Endometrium (tissue), 2 donors: ENCODE measurements around the gene C14orf132.

Source experiments
- FAIRE-seq: peaks from 2 replicates; lab custom pipeline; 2012; peaks lifted over from hg19 to GRCh38; lab: Jason Lieb, UNC
- donor health status: control.
- donor health status: control.

C14orf132 gene

DNA sequence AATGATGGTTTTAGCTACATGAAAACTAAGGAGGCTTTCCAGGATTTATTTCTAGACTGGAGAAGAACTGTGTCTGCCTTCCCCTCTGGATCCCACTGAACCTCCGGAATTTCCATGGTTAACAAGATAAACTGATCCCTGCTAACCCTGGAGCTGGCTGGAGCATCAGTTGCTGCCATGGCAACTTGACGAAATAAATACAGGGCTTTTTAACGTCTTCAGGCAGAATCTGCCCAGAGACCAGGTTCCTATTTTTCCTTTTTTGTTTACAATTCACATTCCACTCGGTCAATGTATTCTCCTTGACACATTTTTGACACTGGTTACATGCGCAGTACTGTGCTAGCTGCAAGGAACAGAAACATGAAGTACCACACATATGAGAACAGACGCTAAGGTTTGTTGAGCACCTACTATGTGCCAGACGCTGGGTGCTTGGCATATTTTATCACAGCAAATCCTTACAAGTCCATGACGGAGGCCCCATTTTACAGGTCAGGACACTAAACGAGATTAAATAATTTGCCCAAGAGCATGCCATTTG lies 1.7 kb downstream of the C14orf132 start:
- FAIRE-seq: no peak

DNA sequence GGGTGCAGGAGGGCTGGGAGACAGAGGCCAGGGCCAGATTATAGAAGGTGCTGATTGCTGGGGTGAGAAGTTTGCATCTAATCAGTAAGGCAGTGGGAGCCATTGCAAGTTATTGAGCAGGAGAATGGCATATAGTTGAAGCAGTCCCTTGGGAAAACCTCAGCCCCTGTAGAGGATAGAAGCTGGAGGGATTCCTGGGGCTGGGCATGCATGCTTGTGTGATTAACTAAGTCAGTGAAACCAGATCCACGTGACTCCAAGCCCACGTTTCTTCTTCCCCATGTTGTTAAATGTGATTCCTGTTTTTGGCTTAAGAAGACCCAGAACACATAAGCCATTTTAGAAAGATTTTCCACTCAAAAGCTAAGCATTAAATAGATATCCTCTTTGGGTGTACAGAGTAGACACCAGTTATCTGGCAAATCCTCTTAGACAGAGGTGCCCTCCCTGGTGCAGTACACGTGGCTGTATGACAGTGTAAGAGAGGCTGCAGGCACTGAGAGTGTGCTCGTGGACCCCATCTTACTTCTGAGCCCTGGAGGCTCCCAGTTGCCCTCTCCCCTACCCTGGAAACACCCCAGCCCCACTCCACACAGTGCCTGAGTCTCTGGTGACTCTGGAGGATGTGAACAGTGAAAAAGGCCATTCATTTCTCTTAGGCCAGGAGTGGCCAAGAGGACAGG lies 3.2 kb downstream of the C14orf132 start:
- no peak for FAIRE-seq

DNA sequence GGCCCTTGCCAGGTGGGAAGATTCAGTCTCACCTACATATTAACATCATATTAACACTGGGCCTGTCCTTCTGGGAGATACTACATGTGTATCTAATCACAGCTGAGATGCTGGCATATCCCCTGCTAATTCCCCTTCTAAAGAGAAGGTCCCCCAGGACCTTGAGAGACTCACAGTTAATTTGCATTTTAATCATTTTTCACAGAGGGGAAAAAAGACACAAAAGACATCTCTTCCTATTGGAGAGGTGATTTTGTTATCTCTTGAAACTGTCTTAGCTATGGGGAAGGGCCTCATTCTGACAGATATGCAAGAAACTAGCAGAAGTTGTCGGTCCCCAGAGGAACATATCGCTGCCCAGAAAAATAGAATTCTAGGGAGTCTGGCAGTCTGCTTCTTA lies 7.5 kb downstream of the C14orf132 start:
- FAIRE-seq: no peak

DNA sequence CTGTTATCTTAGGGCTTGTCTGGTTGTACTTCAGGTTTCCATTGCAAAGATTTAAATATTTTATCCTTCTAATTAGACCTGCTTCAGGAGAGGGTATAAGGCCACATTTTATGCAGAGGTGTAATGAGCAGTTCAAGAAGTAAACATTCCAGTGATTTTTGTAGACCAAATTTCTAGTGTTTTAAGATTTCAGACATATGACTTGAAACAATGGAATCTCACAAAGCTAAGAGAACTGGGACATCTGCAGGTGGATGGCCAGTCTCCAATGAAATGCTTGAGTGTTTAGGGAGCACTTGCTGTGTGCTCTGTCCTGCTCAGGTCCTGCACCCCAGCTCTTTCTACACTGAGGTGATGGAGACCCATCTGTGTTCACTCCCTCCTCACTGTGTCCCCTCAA lies 7.9 kb downstream of the C14orf132 start:
- no peak for FAIRE-seq

DNA sequence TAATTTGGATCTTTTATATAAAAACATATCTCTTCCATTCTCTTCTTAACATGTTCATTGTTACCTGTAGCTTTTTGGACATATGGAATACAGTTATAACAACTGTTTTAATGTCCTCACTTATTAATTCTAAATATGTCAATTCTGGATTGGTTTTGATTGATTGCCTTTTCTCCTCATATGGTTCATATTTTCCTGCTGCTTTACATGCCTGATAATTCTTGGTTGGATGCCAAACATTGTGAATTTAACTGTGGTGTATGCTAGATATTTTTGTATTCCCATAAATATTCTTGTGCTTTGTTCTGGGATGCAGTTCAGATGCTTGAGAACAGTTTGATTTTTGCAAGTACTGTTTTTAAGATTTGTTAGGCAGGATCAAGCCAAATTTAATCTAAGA lies 10.8 kb downstream of the C14orf132 start:
- no peak for FAIRE-seq

DNA sequence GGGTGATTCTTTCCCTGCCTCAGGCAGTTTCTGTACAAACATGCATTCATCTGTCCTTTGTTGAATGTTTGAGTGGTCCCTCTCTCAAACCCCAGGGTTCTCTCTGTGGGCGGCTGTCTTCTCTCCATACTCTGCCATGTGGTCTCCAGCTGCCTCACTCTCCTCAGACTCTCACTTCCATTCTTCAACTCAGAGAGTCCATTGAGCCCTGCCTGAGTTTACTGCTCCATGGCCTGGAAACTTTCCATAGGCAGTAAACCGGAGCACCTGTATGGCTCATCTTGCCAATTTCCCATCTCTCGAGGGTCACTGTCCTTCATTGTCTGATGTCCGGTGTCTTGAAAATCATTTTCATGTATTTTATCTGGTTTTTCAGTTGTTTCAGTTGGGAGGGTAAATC lies 11.3 kb downstream of the C14orf132 start:
- FAIRE-seq: no peak

DNA sequence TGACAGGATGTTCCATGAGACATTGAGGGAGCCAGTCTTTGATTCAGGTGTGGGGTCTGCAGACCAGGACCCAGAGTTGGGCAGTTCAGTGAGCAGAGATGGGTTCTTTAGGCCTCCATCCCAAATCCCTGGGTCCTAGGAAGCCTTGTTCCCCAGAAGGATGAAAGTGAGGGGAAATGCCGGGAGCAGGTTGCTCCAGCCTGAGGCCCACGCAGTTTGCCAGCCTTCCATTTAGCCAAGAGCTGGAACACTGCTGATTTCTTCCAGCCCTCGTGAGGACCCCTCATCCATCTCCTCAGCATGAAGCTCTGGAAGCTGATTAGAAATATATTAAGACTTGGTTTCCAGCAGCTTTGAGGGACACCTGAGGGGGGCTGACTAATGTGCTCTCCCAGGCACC lies 12.1 kb downstream of the C14orf132 start:
- no peak for FAIRE-seq

DNA sequence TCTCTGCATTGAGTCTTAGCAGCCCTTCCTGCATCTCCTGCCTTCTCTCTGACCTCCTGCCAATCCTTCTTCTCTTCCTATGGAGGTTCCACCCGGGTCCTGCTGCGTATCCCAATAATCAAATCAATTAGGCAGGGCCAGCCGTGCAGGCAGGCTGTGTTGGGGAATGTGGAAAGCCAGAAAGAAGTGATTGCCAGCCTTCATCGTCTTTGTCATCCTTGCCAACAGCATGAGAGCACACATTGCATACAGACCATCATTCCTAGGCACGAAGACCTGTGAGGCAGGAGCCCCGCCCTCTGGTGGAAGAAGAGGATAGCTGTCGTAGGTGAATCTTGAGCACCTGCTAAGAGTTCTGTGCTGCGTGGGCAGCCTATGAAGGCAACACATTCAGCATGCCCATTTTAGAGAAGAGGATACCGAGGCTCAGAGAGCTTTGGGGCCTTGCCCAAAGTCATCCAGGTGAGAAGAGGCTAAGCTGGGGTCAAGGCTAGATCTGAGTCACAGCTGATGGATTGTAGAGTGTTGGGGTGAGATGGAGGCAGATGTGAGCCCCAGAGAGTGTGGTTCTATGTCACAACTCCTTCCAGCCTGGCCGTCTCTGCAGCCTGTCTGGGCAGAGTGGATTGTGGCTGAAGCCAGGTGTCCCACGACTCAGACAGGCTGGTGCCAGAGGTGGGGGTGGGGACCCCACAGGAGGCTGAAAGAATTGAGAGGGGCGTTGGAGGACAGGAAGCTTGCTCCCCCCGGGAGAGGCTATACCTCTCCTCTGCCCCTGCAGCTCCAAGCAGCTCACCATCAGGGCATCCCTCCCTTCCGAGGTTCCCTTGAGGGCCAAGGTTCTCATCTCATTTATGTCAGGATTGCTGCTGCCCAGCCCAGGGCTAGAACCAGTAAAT lies 12.7 kb downstream of the C14orf132 start:
- no peak for FAIRE-seq

DNA sequence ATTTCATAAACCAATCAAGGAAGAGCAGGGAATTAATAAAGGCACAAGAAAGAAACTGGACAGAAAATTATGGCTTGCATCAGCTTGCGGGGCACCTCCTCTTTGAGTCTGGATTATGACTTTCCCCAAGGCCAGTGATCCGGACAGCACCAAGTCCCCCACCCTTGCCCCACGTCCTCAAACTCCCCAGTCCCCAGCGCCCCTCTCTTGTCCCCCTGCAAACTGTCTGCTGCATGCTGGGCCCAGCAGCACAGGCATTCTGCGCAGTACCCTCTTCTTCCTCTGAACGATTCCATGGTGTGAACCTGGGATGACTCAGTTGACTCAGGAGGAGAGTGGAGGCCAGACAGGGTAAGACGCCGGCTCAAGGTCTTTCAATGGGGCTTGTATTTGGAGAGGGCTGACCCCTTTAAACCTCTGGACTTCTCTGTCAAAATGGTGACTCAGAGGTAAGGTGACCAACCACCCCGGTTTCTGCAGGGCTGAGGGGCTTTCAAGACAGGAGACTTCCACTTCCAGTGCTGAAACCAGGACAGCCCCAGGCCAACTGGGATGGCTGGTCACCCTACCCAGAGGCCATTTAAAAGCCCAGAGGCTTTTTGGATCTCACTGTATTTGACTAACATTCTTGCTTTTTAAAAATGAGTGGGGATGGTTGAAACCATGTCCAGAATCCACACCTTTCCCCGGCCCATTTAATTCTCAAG lies 13.5 kb downstream of the C14orf132 start:
- no peak for FAIRE-seq

DNA sequence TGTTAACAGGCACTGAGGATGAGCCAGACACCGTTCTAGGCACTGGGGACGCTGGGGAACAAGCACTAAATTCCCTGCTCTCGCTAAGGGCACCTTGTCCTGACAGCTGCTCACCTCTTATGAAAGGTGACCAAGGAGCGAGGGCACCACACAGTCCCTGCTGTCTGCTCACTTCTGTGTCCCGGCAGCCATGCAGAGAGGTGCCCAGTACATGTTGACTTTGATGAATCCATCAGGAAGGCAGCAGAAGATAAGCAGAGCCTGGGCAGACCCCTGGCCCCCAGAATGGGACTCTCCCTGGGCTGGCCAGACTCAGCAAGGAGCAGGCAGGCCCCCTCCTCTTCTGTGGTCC lies 14.1 kb downstream of the C14orf132 start:
- no peak for FAIRE-seq

DNA sequence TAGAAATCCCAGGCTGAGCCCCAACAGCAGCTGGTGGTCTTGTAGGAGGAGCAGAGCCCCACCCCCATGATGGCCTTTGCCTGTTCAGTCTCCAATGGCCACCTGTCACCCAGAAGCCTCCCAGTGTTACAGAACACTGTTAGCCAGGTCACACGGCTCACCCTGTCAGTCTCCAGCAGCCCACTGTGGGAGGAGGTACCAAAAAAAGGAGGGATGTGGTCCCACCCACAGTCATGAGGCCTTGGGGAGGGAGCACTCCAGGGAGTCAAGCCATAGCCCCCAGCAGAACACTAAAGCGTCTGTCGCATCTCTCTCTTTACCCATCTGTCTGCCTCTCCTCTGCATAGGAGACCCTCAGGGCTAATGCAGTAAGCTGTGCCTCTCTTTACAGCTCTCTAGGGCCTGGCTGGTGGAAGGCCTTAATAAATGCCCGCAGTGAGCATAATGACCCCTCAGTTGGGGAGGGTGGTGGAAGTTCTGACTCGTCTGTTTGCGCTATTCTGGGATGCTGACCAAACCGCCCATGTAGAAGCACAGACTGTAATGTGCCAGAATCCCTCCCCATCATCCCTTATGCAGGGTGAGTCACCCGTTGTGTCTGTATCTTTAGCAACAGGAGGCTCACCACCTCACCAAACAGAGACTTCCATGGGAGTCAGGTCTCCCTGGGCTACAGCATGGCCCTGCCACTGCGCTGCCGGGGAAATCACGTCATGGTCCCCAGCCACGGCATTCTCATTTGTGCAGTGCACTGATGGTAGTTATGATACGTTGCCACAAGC lies 14.6 kb downstream of the C14orf132 start:
- FAIRE-seq: no peak

DNA sequence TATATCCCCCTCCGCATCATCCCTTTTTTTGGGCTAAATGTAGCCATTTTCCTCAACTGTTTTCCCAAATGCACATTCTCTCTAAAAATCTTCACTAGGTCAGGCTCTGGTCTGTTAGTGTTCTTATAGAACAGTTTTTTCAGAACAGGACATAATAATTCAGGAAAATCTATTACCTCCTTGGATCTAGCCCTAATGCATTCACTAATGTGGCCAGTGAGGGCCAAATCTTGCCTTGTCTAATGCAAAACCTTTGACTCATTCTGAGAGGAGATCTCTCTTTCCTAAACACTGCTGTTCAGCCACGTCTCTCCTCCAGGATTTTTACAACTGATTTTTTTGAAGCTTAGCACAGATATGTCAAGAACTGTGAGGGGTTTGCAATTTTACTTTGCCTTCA lies 15.5 kb downstream of the C14orf132 start:
- FAIRE-seq: no peak

DNA sequence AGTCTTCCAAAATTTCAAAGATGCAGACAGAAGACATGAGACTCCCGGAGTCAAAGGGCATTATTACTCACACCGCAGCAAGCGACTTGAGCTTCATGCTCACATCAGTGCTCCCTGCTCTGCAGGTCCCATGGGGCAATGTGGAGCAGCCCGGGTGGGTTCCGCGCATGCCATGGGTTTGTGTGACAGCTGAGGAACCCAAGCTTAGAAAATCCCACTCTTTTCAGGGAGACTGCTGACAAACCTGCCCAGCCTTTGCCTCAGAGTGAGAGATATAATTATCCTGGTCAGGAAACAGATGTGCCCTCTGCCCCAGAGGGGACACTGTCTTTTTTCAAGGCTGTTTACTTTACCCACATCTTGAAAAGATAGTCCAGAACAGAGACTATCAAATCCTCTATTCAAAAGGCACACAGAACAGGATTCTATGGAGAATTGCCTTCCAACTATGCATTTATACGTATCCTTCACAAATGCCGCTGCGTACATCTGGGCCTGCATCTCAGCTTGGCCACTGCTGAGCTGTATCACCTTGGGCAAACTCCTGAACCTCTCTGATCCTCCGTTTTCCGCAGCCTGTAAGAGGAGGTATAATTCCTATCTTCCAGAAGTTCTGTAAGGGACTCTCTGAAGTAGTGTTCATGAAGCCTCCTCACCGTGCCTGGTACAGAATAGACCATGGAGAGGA lies 16.0 kb downstream of the C14orf132 start:
- FAIRE-seq: no peak

DNA sequence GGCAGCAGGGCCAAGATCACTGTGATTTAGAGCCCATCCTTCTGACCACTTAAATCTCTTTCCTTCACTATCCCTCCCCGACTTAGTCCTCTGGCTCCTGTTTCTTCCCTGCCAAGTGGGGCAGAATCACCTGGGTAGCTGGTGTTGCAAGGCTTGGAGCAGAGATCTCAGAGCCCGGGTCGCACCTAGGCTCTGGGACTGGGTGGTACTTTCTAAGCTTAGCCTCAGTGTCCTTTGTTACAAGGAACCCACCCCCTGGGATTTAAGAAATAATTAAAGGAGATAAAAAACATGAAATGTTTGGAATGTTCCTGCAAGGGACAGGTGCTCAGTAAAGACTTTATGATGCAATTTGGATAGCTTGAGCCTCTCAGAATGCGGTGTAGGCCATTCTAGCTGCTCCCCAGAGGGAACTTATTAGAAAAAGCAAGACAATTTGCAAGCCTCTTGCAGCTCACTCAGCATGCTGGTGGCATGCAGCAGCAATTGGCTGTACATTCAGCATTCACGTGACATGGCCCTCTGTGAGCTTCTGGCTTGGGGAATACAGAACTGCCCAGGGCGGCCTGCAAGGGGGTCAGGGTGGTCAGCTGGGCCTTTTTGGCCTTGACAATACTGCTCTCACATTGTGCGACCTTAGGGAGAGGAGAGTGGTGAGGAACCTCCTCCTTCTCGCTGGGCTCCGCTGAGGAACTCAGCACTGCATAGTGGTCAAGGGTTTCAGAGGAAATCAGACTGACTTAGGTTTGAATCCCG lies 16.8 kb downstream of the C14orf132 start:
- FAIRE-seq: no peak

DNA sequence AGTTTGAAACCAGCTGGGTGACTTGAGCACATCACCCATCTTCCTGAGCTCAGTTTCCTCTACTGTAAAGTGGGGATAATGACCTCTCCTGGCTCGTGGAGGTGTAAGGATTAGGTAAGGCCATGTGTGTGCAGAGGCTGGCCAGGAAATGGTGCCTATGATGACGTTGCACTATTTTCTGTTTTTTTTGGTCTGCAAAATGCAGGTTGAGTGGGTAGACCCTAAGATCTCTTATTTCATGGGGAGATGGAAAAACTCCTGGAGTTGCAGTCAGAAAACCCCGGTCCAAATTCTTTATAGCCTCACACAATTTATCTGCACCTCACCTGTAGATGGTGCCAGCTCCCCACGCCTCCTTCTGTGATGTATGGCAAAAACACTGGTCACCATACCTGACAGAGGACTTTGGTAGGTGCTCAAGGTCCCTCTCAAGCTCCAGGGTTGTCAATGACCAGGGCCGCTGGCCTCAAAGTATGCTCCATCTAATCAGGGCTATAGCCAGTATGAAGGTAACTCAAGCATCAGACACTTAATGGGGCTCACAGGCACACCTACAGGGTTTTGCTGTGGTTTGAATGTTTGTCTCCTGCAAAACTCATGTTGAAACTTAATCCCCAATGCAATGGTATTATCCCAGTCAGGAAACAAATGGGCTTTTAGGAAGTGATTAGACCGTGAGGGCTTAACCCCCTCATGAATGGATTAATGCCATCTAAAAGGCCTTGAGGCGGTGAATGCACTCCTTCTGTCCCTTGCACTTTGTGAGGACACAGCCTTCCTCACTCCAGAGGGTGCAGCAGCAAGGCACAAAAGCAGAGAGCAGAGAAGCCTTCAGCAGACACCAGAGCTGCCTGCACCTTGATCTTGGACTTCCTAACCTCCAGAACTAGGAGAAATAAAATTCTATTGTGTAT lies 17.6 kb downstream of the C14orf132 start:
- no peak for FAIRE-seq

DNA sequence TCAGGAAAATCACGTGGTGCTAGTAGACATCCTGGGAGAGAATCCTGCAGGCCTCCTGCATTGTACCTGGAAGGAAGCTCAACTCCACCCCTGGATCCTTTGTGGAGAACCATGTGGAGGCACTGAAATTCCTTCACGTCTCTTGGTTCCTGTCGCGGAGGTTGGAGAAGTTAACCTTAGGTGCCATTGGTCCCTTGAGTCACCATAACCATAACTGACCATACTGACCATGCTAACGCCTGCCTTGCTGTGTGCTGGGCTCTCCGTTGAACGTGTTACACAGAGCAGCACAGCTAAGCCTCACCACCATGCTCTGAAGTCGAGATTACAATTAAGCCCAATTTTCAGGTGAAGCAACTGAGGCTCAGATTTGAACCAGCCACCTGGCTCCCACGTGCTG lies 18.6 kb downstream of the C14orf132 start:
- FAIRE-seq: no peak

DNA sequence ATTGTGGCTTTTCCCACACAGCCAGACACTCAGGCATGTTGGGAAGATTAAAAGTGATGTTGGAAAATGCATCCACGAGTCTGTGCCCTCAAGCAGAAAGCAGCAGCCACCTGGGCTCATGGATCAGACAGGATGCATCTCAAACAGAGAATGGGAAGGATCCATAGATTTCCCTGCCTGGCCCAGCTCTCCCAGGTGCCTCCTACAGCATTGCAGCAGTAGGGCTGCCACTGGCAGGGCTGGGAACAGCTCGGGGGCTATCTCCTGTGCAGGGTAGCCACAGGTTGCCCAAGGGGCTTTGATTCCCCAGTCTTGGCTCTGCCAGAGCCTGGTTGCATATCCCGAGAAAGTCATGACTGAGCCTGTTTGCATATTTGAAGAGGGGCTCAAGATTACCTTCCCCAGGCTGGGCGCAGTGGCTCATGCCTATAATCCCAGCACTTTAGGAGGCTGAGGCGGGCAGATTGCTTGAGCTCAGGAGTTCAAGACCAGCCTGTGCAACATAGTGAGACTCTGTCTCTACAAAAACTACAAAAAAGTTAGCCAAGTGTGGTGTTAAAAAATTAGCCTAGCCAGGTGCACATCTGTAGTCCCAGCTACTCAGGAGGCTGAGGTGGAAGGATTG lies 19.5 kb downstream of the C14orf132 start:
- FAIRE-seq: no peak

DNA sequence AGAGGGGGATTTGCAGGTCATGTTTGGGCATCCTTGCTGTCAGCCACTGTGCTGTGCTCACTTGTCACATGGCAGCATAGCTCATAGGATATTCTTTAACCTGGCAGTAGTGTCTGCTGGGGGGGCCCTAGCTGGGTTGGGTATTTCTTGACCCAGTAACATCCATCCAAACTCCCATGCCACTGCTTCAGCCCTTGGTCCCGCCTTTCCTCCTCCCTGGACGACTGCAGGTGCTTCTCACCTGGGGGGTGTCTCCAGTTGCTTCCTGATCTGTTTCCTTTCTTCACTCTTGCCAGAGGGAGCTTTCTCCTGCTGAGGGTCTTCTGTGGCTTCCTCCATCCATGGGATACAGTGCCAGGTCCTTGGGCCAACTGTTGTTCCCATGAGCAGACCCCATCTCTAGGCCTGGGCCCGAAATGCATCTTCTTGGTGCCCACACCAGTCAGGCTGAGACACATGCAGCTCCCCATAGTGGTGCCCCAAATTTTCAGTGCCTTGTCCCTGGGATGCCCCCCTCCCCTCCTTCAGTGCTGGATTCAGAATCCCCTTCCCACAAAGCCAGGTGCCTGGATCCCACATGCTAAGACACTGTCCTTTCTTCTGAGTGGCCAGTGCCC lies 20.5 kb downstream of the C14orf132 start:
- FAIRE-seq: no peak
